Activated naive CD4-positive, alpha-beta T cell treated with anti-CD3 and anti-CD28 coated beads, Interleukin-2, amount 50 U/mL, for 72 hours (primary cell): ENCODE results near the gene POP5. TPM values are rescaled to one million over a fixed set of nuclear protein-coding genes. Genes with fewer than 3 reads are reported as not detected.
"Not testable (repeated sequence)": the region's sequence is repeated elsewhere in the genome, so short reads cannot be mapped to it uniquely, and the experiment has no call there.

Experiments used
- ATAC-seq, 2 donors: fragments of 150-1000 bp; cut with Tn5 transposase; 2 replicates each; pipeline ENCODE4 v1.10.0; 2021; ENCODE audit warnings: mild to moderate bottlenecking in 2 of 2, moderate library complexity in 2 of 2
- DNase-seq, 2 donors: peaks; one replicate each; pipeline ENCODE4 v3.0.0; 2021 to 2022; ENCODE audit warnings: low spot score in 2 of 2
- H3K27ac Mint-ChIP-seq, 2 donors: one replicate each; pipeline ENCODE4 v1.8.0; 2022; ENCODE audit warnings: mild to moderate bottlenecking in 2 of 2, mixed read lengths in 2 of 2
- H3K36me3 Mint-ChIP-seq, 2 donors: one replicate each; pipeline ENCODE4 v1.8.0; 2022; ENCODE audit warnings: mixed read lengths in 2 of 2
- H3K9me3 Mint-ChIP-seq, 2 donors: one replicate each; pipeline ENCODE4 v1.8.0; 2022; ENCODE audit warnings: mixed read lengths in 2 of 2
- total RNA-seq, 2 donors: library from RNA; stranded (reverse); gene quantifications; one replicate each; pipeline ENCODE4 v1.2.3, GENCODE V29; 2022

The POP5 gene, protein sequence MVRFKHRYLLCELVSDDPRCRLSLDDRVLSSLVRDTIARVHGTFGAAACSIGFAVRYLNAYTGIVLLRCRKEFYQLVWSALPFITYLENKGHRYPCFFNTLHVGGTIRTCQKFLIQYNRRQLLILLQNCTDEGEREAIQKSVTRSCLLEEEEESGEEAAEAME
- 10 to 100 TPM; 34.7 to 51.5 TPM for total RNA-seq

DNA sequence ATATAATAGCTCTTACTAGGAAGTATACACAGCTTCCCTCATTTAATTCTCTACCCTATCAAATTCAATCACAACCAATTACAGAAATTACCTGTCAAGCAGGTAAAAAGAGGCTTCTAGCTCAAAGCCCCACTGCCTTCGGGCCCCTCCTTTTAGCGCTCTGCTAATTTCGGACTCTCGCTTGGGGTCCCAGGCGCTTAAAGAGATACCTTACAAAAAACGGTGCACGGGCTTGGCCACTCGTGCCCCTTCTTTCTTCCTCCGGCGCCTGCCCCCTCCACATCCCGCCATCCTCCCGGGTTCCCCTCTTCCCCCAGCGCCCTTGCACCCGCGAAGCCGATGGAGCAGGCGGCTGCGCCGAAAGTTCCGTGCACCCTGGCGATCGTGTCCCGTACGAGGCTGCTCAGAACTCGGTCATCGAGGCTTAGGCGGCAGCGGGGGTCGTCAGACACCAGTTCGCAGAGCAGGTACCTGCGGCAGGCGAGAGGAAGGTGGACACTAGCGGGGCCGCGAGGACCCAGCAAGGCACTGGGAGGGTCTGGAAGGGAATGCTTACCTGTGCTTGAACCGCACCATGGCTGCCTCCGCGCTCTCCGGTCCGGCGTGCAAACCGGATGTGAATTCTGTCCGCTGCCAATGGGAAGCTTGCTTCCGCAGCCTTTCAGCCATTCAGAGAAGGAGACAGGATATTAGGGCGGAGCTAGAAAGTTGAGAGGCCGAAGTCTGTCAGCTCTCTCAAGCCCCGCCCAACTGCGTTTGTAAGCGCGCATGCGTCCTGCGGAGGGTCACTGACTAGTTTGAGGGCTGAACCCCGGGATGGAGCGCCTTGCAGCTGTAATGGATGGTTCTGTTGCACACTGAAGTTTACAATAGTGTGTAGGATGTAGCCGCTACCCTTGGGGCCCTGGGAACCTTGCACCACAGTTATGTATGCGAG, at the start of gene POP5:
Gene POP5, minus strand, starts transcription at position 616 of the 937 bp plus-strand sequence. Its CDS starts 40 bp downstream, at position 576.
- Mint-ChIP-seq H3K36me3 (peaks cover 10 to 17% of the 10 kb centered on the region in 2 donors), H3K9me3 (no peaks in the 10 kb centered on the region), H3K27ac (peak within 1 kb of the TSS; percentile 95 to 96)
- DNase-seq: peak; percentile 92 to 96
- peak; percentile 94 to 97 for ATAC-seq

DNA sequence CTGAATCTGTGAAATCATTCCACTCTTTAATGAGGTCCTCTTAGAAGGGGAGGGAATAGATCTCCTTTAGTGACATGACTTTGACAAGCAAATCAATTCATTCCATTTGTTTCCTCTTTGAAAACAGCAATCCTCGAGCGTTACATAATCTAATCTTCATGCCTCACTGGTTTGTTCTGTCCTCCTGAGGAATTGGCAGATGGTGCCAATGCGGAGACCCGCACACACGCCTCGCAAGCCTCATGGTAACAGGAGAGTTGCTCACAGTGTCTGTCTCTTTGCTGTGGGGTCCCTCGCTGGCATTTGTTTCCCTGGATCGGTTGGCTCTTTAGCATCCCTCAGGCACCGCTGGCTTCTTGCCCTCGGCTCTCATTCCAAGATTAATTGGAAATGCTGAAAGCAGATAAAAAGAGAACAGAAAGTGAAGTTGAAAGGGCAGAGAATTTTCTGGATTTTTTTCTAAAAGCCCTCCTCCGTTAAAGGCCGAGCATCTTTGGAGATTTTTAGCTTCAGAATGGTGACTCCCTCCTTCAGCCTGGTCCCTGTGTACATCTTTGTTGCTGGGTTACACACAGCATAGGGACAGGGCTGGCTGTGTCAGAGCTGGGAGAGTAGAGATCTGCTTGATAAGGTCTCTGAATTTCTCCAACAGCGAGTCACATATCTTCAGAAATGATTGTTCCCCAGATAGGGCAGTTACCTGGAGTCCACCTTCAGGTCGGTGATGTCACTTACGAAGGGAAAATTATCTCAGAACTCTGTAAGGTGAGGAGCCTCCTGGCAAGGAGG, 49.1 kb upstream of the POP5 start:
- DNase-seq: no peak
- ATAC-seq: no peak
- Mint-ChIP-seq H3K9me3 (no peaks in the 10 kb centered on the region), H3K36me3 (no peaks in the 10 kb centered on the region), H3K27ac (peak overlapping the region in 1 of 2 donors; percentile 20)

DNA sequence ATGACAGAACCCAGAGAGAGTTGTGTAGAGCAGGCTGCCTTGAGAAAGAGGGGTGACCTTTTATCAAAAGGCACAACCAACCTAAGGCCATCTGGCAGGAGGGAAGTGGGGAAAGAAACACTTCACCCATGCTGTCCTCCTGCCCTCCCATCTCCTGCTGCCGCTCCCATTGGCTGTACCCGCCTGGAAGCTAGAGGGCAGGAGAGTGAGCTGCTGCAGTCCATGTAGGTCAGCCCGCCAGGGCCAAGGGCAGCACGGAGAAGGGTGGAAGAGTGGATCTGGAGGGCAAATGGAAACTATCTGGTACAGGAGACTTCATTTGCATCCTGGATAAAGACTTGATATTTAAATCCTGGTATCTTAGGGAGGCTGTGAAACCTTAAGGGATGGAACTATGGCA, 47.7 kb upstream of the POP5 start:
- DNase-seq (no peak), ATAC-seq (no peak)
- no peaks in the 10 kb centered on the region for H3K36me3 Mint-ChIP-seq
- H3K27ac Mint-ChIP-seq: no peak overlapping the region
- H3K9me3 Mint-ChIP-seq: no peaks in the 10 kb centered on the region

DNA sequence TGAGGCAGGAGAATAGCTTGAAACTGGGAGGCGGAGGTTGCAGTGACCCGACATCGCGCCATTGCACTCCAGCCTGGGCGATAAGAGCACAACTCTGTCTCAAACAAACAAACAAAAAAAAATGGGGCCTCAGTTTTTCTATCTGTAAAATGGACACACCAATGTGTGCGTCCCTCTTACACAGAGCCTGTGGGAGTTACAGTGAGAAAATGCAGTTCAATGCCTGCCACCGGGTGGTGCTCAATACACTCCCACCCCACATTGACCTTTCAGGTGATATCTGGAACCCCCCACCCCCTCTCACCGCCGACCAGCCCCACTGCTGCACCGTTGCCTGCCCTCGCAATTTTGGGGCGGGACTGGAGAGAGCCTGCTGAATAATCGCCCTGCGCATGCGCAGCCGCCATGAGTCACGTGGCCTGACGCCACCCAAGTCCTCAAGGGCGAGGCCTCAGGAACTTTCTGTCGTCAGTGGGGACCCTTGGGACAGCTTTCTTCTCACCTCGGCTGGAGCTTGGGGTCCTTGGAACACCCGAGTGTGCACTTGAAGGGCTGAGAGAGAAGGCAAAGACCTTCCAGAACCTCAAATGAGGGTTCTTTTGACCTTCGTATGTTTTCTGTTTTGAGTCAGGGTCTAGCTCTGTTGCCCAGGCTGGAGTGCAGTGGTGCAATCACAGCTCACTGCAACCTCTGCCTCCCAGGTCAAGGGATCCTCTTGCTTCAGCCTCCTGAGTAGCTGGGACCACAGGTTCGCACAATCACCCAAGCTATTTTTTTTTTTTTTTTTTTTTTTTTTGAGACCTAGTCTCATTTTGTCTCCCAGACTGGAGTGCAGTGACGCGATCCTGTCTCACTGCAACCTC, 44.6 kb upstream of the POP5 start:
- Mint-ChIP-seq H3K27ac (no peak overlapping the region), H3K9me3 (no peaks in the 10 kb centered on the region), H3K36me3 (no peaks in the 10 kb centered on the region)
- DNase-seq (peak in 1 of 2 donors; percentile 35), ATAC-seq (peak in 1 of 2 donors; percentile 54)

DNA sequence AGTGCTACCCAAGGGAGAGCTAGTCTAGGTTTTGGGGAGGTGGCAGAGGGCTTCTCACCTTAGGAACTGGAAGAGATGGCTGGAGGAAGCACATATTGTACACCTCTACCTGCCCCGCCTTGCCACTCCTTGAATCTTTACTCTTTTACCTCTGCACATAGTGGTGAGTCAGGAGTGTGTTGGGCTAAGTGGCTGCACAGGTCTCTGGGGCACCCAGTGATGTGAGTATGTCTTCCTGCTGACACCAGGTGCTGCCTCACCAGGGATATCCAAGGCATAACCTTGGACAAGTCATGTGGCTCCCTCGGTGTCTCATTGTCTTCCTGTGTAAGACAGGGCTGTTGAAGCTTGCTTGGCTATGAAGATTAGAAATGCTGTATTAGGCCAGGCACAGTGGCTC, 39.4 kb upstream of the POP5 start:
- no peaks in the 10 kb centered on the region for H3K9me3 Mint-ChIP-seq
- H3K36me3 Mint-ChIP-seq: no peaks in the 10 kb centered on the region
- DNase-seq (no peak), ATAC-seq (no peak)
- no peak overlapping the region for H3K27ac Mint-ChIP-seq

DNA sequence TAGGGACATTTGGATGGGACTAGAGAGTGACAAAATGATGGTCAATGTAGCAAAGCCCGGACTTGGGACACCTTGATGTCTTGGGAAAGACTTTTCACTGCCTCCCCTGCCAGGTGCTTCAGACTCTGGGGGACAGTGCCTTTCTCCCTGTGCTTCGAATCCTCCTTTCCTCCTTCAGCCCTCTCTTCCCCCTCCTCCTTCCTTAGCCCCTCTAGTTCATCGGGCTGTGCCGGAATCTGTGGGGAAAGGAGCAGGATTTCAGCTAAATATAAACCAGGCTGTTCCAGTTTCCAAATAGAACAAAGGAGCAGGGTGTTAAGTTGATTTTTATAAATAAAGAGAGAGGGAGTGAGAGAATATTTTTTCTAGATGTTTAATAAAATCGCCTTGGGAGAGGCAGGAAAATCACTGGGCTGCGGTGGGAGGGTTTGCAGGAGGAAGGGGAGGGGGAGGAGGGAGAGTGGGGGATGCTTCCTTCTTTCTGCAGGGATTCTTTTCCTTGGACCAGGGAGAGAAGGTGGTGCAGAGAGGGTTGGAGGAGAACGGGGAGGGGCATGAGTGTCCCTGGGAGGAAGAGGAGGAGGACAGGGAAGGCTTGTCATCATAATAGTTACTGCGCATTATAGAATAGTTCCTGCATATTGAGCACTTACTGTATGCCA, 37.9 kb upstream of the POP5 start:
- no peak for DNase-seq
- Mint-ChIP-seq H3K36me3 (no peaks in the 10 kb centered on the region), H3K27ac (no peak overlapping the region), H3K9me3 (no peaks in the 10 kb centered on the region)
- ATAC-seq: no peak

DNA sequence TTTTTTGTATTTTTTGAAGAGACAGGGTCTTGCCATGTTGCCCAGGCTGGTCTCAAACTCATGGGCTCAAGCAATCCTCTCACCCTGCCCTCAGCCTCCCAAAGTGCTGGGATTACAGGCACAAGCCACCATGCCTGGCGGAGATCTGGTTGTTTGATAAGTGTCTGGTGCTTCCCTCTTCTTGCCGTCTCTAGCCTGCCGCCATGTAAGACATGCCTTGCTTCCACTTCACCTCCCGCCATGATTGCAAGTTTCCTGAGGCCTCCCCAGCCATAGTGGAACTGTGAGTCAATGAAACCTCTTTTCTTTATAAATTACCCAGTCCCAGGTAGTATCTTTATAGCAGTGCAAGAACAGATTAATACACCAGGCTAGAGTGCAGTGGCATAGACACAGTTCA, 36.6 kb upstream of the POP5 start:
- not testable (repeated sequence) for H3K27ac Mint-ChIP-seq, DNase-seq, H3K9me3 Mint-ChIP-seq, H3K36me3 Mint-ChIP-seq, ATAC-seq

DNA sequence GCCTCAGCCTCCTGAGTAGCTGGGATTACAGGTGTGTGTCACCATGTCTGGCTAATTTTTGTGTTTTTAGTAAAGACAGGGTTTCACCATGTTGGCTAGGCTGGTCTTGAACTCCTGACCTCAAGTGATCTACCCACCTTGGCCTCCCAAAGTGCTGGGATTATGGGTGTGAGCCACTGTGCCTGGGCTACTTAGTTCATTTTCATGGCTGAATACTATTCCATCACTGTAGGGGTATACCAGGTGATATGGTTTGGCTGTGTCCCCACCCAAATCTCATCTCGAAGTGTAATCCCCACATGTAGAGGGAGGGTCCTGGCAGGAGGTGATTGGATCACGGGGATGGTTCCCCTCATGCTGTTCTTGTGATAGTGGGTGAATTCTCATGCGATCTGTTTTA, 36.0 kb upstream of the POP5 start:
- ATAC-seq, H3K36me3 Mint-ChIP-seq, DNase-seq, H3K9me3 Mint-ChIP-seq, H3K27ac Mint-ChIP-seq: not testable (repeated sequence)

DNA sequence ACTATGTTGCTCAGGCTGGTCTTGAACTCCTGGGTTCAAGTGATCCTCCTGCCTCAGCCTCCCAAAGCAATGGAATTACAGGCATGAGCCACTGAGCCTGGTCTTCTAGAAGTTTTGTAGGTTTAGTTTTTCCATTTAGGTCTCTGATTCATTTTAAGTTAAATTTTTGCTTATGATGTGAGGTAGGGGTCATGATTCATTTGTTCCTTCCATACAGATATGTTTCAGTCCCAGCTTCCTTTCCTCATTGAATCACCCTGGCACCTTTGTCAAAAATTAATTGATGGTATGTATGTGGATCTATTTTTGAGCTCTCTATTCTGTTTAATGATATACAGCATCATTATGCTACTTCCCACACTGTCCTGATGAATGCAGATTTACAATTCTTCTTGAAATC, 33.6 kb upstream of the POP5 start:
- no peak for DNase-seq
- Mint-ChIP-seq H3K36me3 (no peaks in the 10 kb centered on the region), H3K27ac (peak overlapping the region in 1 of 2 donors; percentile 2), H3K9me3 (no peaks in the 10 kb centered on the region)
- peak; percentile 79 to 81 for ATAC-seq

- not testable (repeated sequence) for H3K9me3 Mint-ChIP-seq, H3K36me3 Mint-ChIP-seq, ATAC-seq, H3K27ac Mint-ChIP-seq, DNase-seq
Observed at GRCh38 chr12:120611534-120611933, 30.3 kb upstream of the POP5 start.

GRCh38 chr12:120610560-120610959, 29.4 kb upstream of the POP5 start:
- DNase-seq (no peak), ATAC-seq (no peak)
- Mint-ChIP-seq H3K27ac (no peak overlapping the region), H3K9me3 (no peaks in the 10 kb centered on the region), H3K36me3 (no peaks in the 10 kb centered on the region)

DNA sequence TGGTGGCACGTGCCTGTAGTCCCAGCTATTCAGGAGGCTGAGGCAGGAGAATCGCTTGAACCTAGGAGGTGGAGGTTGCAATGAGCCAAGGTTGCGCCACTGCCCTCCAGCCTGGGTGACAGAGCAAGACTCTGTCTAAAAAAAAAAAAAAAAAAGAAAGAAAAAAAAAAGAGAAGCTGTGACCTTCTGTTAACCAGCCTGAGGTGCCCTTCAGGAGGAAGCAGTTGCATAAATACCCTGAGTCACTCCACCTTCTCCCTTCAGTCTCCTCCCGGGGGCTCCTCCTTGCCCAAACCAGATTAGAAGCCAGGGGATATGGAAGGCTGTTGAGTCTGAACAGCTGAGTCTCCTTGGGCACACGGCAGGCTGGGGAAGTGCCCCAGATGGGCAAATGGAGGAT, 21.2 kb upstream of the POP5 start:
- DNase-seq, H3K36me3 Mint-ChIP-seq, H3K27ac Mint-ChIP-seq, ATAC-seq, H3K9me3 Mint-ChIP-seq: not testable (repeated sequence)

- Mint-ChIP-seq H3K9me3 (no peaks in the 10 kb centered on the region), H3K36me3 (no peaks in the 10 kb centered on the region), H3K27ac (no peak overlapping the region)
- DNase-seq (no peak), ATAC-seq (no peak)
Observed at GRCh38 chr12:120599672-120600552, 18.7 kb upstream of the POP5 start.

DNA sequence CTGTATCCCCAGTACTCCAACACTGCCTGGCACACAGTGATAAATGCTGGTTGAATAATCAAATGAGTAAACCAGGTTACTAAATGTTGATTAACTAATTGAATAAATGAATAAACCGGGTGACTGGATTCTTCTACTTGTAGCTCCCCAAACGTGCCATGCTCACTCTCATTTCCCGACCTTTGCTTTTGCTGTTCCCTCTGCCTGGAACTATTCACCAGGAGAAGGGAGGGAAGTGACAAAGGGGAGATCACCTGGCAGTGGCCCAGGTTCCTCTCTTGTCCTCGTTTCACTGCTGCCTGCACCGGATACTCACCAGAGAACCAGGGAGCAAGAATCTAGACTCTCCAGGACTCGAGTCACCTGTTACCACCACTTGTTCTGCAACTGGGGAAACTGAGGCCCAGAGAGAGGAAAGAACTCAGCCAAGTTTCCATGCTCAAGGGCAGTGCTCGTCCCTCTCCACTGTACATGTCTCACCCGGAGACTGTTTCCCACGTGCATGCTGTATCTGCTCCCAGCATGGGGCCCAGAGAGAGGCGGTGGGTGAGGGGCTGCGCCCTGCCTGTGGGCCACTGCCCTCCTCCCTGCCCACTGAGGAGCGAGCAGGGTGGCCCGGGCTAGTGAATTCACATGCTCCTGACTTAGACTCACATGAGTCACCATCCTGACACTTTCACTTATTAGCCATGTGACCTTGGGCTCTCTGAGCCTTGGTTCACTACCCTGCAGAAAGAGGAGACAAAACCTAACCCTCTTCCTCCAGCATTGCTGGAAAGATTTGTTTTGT, 17.7 kb upstream of the POP5 start:
- ATAC-seq (peak in 1 of 2 donors; percentile 28), DNase-seq (no peak)
- H3K27ac Mint-ChIP-seq: no peak overlapping the region
- H3K9me3 Mint-ChIP-seq: no peaks in the 10 kb centered on the region
- no peaks in the 10 kb centered on the region for H3K36me3 Mint-ChIP-seq
